ENCODE data around the gene ETS2. TPM values are rescaled to one million over a fixed set of nuclear protein-coding genes. Genes with fewer than 3 reads are reported as not detected.

Gene ETS2
- total and polyA plus RNA-seq, 2 of the 8 experiments (the other 6 are each of a cell fraction or from before 2014, with no cell fraction given): 11.0 to 45.1 TPM

- Histone ChIP-seq H3K9ac (replicated peaks in 1 of 4; ENCODE audit: extremely low read depth in 1 of 4, low read depth in 3 of 4, low read length in 3 of 4) (no peak overlapping the region), H3K27me3 (replicated peaks in 1 of 4; ENCODE audit: control insufficient read depth in 3 of 4, extremely low read depth in 1 of 4, insufficient read depth in 3 of 4, low read length in 3 of 4) (peaks cover 0 to 8% (median 5%) of the 10 kb centered on the region in 4 experiments; a peak in 4 of 7 replicates), H3K23ac (ENCODE audit: insufficient read length) (no peak overlapping the region), H3K4me3 (ENCODE audit: extremely low read depth in 1 of 4, insufficient read depth in 2 of 4, low read depth in 3 of 4, low read length in 4 of 4) (peak overlapping the region; percentile 65 to 91 (median 82); a peak in 5 of 8 replicates), H2BK12ac (ENCODE audit: low read depth, low read length) (no peak overlapping the region), H3K9me3 (ENCODE audit: insufficient read depth in 2 of 2, low read depth in 1 of 2, low read length in 1 of 2) (no peaks in the 10 kb centered on the region), H3K18ac (ENCODE audit: extremely low read depth, low read length) (no peak overlapping the region), H3K4me2 (ENCODE audit: insufficient read depth in 1 of 2, low read depth in 2 of 2, low read length in 2 of 2) (peak overlapping the region; percentile 48 to 68), H3K36me3 (ENCODE audit: control insufficient read depth in 2 of 4, insufficient read depth in 4 of 4, low read length in 3 of 4) (peaks cover 0 to 17% (median 2%) of the 10 kb centered on the region in 4 experiments; a peak in 2 of 8 replicates), H4K20me1 (replicated peaks in 1 of 2; ENCODE audit: control insufficient read depth in 1 of 2, insufficient read depth in 2 of 2, low read length in 2 of 2) (peaks cover 0 to 3% of the 10 kb centered on the region in 2 experiments), H3K23me2 (ENCODE audit: low read depth, low read length) (peaks cover 4% of the 10 kb centered on the region; the same call in 1 of the 2 replicates), H3K4me1 (replicated peaks in 1 of 4; ENCODE audit: control insufficient read depth in 3 of 4, insufficient read depth in 4 of 4, low read length in 3 of 4) (peaks cover 17 to 33% (median 21%) of the 10 kb centered on the region in 4 experiments), H4K5ac (ENCODE audit: insufficient read length, low read depth, low read length) (no peak overlapping the region), H3K4ac (replicated peaks; ENCODE audit: insufficient read length, low read depth, low read length) (no peak overlapping the region), H3K14ac (ENCODE audit: insufficient read length) (no peak overlapping the region), H2BK15ac (ENCODE audit: low read length) (no peak overlapping the region), H3K79me2 (ENCODE audit: control insufficient read depth in 1 of 2, insufficient read depth in 2 of 2, low read length in 2 of 2) (peaks cover 8 to 52% of the 10 kb centered on the region in 2 experiments; a peak in 3 of 4 replicates), H4K91ac (replicated peaks; ENCODE audit: insufficient read length, low read length) (no peak overlapping the region), H2BK120ac (replicated peaks; ENCODE audit: low read depth, low read length) (no peak overlapping the region), H2AFZ (ENCODE audit: low read length) (no peak overlapping the region), H3K79me1 (ENCODE audit: low read depth, low read length) (no peaks in the 10 kb centered on the region), H2AK5ac (ENCODE audit: low read depth, low read length) (no peak overlapping the region), H4K8ac (ENCODE audit: extremely low read depth, insufficient read depth, low read length) (no peak overlapping the region), H2BK5ac (ENCODE audit: low read depth, low read length) (no peak overlapping the region), H2BK20ac (ENCODE audit: low read length) (no peak overlapping the region), H3K56ac (replicated peaks; ENCODE audit: insufficient read length, low read depth, low read length) (no peak overlapping the region), H3K27ac (ENCODE audit: low read depth, low read length) (no peak overlapping the region)
- FAIRE-seq (no peak), DNase-seq (ENCODE audit: low read depth in 1 of 2, low spot score in 2 of 2) (no peak)
- POLR2A ChIA-PET (ENCODE audit: partially characterized antibody): interaction anchor here (0.6 to 1.5 kb wide), 4 partner anchors 11 to 256 kb away, joined by 3 to 6 read pairs (median 4); no protein-coding TSS in a partner anchor
- WGBS, 2 experiments (ENCODE audit: extremely low coverage in 1 of 2, insufficient coverage in 1 of 2, insufficient read length in 1 of 2, insufficient replicate concordance in 2 of 2, low coverage in 1 of 2, low lambda C conversion rate in 2 of 2, missing lambda C conversion rate in 1 of 2): 83% methylated on average over 2 of the region's 2 CpGs; no CpG with 5 or more reads in 1 of the 2 experiments
- CTCF ChIA-PET (ENCODE audit: partially characterized antibody): interaction anchor here (0.6 to 1.8 kb wide), 9 partner anchors 11 to 476 kb away, joined by 3 to 8 read pairs (median 4); no protein-coding TSS in a partner anchor
- TF ChIP-seq EP300 (IDR thresholded peaks at IDR 0.05; ENCODE audit: borderline replicate concordance in 1 of 2, low read depth in 2 of 2, low read length in 2 of 2) (no peak), EZH2 (IDR thresholded peaks at IDR 0.05; ENCODE audit: low read depth, low read length, severe bottlenecking) (no peak), TEAD4 (IDR thresholded peaks at IDR 0.05; ENCODE audit: low read depth, low read length) (no peak), USF2 (IDR thresholded peaks at IDR 0.05; ENCODE audit: low read length) (no peak), SP4 (IDR thresholded peaks at IDR 0.05; ENCODE audit: low read length) (no peak), GTF2F1 (IDR thresholded peaks at IDR 0.05; ENCODE audit: borderline replicate concordance, low read depth, low read length) (no peak), ZNF274 (IDR thresholded peaks at IDR 0.05; ENCODE audit: borderline replicate concordance, extremely low read depth, low read length) (no peak), ATF2 (IDR thresholded peaks at IDR 0.05; ENCODE audit: low read length) (no peak), CREB1 (IDR thresholded peaks at IDR 0.05) (no peak), CTBP2 (IDR thresholded peaks at IDR 0.05; ENCODE audit: borderline replicate concordance, insufficient read depth, insufficient read length, low read length) (no peak)
Measured at GRCh38 chr21:38807441-38807871, 1.7 kb downstream of the ETS2 start.
